HFFc6 (cell line): ENCODE measurements around the gene ROBO4. TPM values are rescaled to one million over a fixed set of nuclear protein-coding genes. Genes with fewer than 3 reads are reported as not detected.

Experiments
- DNase-seq: peaks from one replicate; pipeline ENCODE4 v3.0.0-alpha.2; 2018
- H3K27ac Mint-ChIP-seq: 2 replicates; pipeline ENCODE4 v1.8.0; 2020; ENCODE audit warnings: mild to moderate bottlenecking, mixed read lengths
- H3K27me3 Mint-ChIP-seq: 2 replicates; pipeline ENCODE4 v1.8.0; 2021; ENCODE audit warnings: mild to moderate bottlenecking, moderate library complexity, mixed read lengths; ENCODE audit not compliant: insufficient read depth
- H3K36me3 Mint-ChIP-seq: 2 replicates; pipeline ENCODE4 v1.8.0; 2021; ENCODE audit warnings: low read depth, mixed read lengths
- H3K4me1 Mint-ChIP-seq: 2 replicates; pipeline ENCODE4 v1.8.0; 2020; ENCODE audit warnings: low read depth, mixed read lengths
- H3K4me3 Mint-ChIP-seq: 2 replicates; pipeline ENCODE4 v1.8.0; 2020; ENCODE audit warnings: mild to moderate bottlenecking, moderate library complexity, mixed read lengths
- H3K9me3 Mint-ChIP-seq: 2 replicates; pipeline ENCODE4 v1.8.0; 2020; ENCODE audit warnings: mild to moderate bottlenecking, mixed read lengths
- CTCF ChIP-seq: fragments of 200-600 bp; sonication (generic); IDR thresholded peaks from 2 replicates; pipeline ENCODE4 v1.5.0; 2021; ENCODE audit warnings: antibody characterized with exemption, mild to moderate bottlenecking
- total RNA-seq, 6 experiments: library from RNA; stranded (reverse); fragmentation: NEBNext Ultra II Directional; extraction: Animal tissue kit (Norgen Biotek cat#: 25700); gene quantifications; 2 replicates in 1 of 6; 3 replicates in 5 of 6; pipeline ENCODE4 v1.2.3, GENCODE V29; 2021

Gene ROBO4
- total RNA-seq, 6 experiments from 2014 or later = 0.46 to 0.63 (median 0.56) TPM

DNA sequence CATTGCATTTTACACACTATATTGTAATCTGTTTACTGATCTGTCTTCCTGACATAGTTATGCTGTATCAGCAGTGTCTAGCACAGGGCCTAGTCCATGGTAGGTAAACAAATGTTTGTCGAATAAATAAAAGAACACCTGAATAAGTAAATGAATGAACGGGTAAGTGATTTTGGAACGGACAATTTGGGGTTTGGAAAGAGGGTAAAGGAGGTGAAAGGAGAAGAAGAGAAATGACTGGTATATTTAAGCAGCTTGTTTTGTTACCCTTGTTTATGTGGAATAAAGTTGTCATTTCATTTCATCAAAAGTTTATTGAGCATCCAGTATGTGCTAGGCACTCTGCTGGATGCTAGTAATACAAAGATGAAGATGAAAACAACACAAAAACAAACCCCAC is 21.3 kb upstream of the ROBO4 start, which contains the start of gene HEPN1:
Gene HEPN1, plus strand, starts transcription at position 301 of the 400 bp plus-strand sequence.
- peaks cover 2% of the 10 kb centered on the region for H3K27me3 Mint-ChIP-seq
- no peak for DNase-seq
- no peak within 1 kb of the TSS for H3K27ac Mint-ChIP-seq
- peaks cover 5% of the 10 kb centered on the region; the same call in 1 of the 2 replicates for H3K36me3 Mint-ChIP-seq
- TF ChIP-seq CTCF = no peak
- H3K4me1 Mint-ChIP-seq = peaks cover 29% of the 10 kb centered on the region
- no peak within 1 kb of the TSS for H3K4me3 Mint-ChIP-seq
- H3K9me3 Mint-ChIP-seq = peaks cover 4% of the 10 kb centered on the region; the same call in 1 of the 2 replicates

- H3K27me3 Mint-ChIP-seq = peaks cover 2% of the 10 kb centered on the region
Measured at GRCh38 chr11:124917115-124917637, 19.5 kb upstream of the ROBO4 start.

DNA sequence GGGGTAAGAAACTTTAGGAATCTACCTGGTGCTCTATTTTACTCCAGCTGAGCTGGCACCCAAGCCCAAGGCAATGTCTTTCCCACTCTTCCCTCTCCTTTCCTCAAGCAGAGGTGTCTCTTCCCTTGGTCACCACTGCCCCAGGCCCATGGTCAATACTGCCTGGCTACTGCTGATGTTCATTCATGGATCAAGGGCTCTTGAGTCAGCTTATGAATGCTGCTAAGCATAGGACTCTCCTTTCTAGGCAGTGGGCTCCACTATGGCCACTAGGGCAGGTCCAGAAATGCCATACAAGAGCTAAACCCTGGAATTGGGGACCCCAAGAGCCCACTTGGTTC is 18.7 kb upstream of the ROBO4 start:
- Mint-ChIP-seq H3K9me3 (peaks cover 18% of the 10 kb centered on the region), H3K4me3 (no peak overlapping the region), H3K27ac (no peak overlapping the region), H3K4me1 (peaks cover 29% of the 10 kb centered on the region), H3K27me3 (no peaks in the 10 kb centered on the region; the same call in 1 of the 2 replicates), H3K36me3 (peaks cover 13% of the 10 kb centered on the region)
- no peak for DNase-seq
- TF ChIP-seq CTCF = no peak

More at GRCh38 chr11:124917115-124917637, 19.5 kb upstream of the ROBO4 start:
- peaks cover 6% of the 10 kb centered on the region; the same call in 1 of the 2 replicates for H3K36me3 Mint-ChIP-seq
- no peak for DNase-seq
- H3K4me3 Mint-ChIP-seq = no peak overlapping the region
- H3K27ac Mint-ChIP-seq = no peak overlapping the region
- TF ChIP-seq CTCF = no peak
- H3K4me1 Mint-ChIP-seq = peaks cover 29% of the 10 kb centered on the region
- H3K9me3 Mint-ChIP-seq = peaks cover 10% of the 10 kb centered on the region

GRCh38 chr11:124915541-124916369 is 18.1 kb upstream of the ROBO4 start:
- peak; percentile 50 for DNase-seq
- Mint-ChIP-seq H3K27ac (peak overlapping the region; percentile 49), H3K9me3 (peaks cover 18% of the 10 kb centered on the region), H3K27me3 (no peaks in the 10 kb centered on the region; the same call in 1 of the 2 replicates), H3K36me3 (peaks cover 13% of the 10 kb centered on the region), H3K4me3 (no peak overlapping the region), H3K4me1 (peaks cover 29% of the 10 kb centered on the region)
- no peak for TF ChIP-seq CTCF

DNA sequence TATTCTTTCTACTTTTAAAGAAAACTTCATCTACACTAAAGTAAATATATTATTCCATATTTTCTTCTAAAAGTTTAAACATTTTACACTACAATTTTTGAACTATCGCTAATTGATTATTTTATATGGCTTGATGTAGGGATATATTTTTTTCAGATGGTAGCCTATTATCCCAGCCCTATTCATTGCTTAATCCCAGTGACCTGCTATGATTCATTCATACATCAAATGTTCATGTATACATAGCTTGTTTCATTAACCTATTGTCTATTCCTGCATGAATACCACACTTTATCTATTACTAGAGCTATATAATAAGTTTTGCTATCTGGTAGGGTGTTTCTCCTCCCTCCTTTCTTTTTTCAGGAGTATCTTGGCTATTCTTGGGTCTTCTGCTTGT is 5.0 kb upstream of the ROBO4 start:
- Mint-ChIP-seq H3K4me3 (no peak overlapping the region), H3K4me1 (peaks cover 53% of the 10 kb centered on the region)
- no peak for TF ChIP-seq CTCF

More for the DNA sequence above, 5.0 kb upstream of the ROBO4 start:
- Mint-ChIP-seq H3K27me3 (peaks cover 3% of the 10 kb centered on the region), H3K36me3 (no peaks in the 10 kb centered on the region), H3K9me3 (no peaks in the 10 kb centered on the region), H3K27ac (no peak overlapping the region)
- no peak for DNase-seq
